Measurements from ENCODE around the gene FITM1.

DNA sequence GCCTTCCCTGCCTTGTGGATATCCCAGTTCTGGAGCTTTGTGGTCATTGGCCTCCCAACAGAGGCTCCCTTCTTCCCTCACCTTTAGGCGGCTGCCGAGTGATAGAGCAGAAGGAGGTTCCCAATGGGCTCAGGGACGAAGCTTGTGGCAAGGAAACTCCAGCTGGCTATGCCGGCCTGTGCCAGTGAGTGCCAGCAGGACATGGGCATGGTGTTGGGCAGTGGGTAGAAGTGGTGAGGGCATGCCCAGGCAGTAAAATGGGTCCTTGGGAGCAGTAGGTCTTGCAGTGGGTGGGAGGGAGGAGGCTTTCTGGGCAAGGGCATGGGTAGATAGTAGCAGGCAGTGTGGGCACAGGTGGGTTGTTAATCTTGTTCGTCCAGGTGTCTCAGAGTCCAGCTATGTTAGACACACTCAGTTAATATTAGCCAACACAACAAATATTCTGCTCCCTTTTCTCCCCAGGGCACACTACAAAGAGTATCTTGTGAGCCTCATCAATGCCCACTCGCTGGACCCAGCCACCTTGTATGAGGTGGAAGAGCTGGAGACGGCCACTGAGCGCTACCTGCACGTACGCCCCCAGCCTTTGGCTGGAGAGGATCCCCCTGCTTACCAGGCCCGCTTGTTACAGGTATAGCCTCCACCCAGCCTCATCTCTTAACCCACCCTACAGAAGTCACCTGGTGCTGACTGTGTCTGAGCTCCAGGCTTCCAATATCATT, 29.5 kb downstream of the FITM1 start:
- TF ChIP-seq, protein P1, sequence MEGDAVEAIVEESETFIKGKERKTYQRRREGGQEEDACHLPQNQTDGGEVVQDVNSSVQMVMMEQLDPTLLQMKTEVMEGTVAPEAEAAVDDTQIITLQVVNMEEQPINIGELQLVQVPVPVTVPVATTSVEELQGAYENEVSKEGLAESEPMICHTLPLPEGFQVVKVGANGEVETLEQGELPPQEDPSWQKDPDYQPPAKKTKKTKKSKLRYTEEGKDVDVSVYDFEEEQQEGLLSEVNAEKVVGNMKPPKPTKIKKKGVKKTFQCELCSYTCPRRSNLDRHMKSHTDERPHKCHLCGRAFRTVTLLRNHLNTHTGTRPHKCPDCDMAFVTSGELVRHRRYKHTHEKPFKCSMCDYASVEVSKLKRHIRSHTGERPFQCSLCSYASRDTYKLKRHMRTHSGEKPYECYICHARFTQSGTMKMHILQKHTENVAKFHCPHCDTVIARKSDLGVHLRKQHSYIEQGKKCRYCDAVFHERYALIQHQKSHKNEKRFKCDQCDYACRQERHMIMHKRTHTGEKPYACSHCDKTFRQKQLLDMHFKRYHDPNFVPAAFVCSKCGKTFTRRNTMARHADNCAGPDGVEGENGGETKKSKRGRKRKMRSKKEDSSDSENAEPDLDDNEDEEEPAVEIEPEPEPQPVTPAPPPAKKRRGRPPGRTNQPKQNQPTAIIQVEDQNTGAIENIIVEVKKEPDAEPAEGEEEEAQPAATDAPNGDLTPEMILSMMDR (IDR thresholded peaks at IDR 0.05), result no peak
- no peak for TF ChIP-seq EP300 (IDR thresholded peaks at IDR 0.05)
